ENCODE results near the gene THSD7A.

THSD7A gene

GRCh38 chr7:11412036-11412435, 420.0 kb downstream of the THSD7A start:
- DNase-seq (ENCODE audit: low read depth in 2 of 2) = no peak

- no peak for DNase-seq (ENCODE audit: low read depth in 2 of 2)
These were observed 421.0 kb downstream of the THSD7A start for GRCh38 chr7:11410656-11411644.

- DNase-seq (ENCODE audit: low read depth in 2 of 2) = no peak
These were observed 427.6 kb downstream of the THSD7A start for GRCh38 chr7:11404355-11404754.

GRCh38 chr7:11403781-11404180, 428.2 kb downstream of the THSD7A start:
- no peak for DNase-seq (ENCODE audit: low read depth in 2 of 2)

- DNase-seq (ENCODE audit: low read depth in 2 of 2) = no peak
These were observed 437.6 kb downstream of the THSD7A start for GRCh38 chr7:11394438-11394837.

GRCh38 chr7:11379641-11380040, 452.4 kb downstream of the THSD7A start:
- DNase-seq (ENCODE audit: low read depth in 2 of 2) = no peak

GRCh38 chr7:11376529-11376928, 455.5 kb downstream of the THSD7A start:
- DNase-seq (ENCODE audit: low read depth in 2 of 2) = no peak

- DNase-seq (ENCODE audit: low read depth in 2 of 2) = no peak
These were observed 457.4 kb downstream of the THSD7A start for GRCh38 chr7:11374629-11375028.

GRCh38 chr7:11373546-11374142, 458.4 kb downstream of the THSD7A start:
- DNase-seq (ENCODE audit: low read depth in 2 of 2) = no peak

GRCh38 chr7:11369696-11370095, 462.3 kb downstream of the THSD7A start:
- no peak for DNase-seq (ENCODE audit: low read depth in 2 of 2)

- no peak for DNase-seq (ENCODE audit: low read depth in 2 of 2)
These were observed 465.9 kb downstream of the THSD7A start for GRCh38 chr7:11366118-11366517.

GRCh38 chr7:11358637-11359036, 473.4 kb downstream of the THSD7A start:
- no peak for DNase-seq (ENCODE audit: low read depth in 2 of 2)

GRCh38 chr7:11355399-11356005, 476.5 kb downstream of the THSD7A start:
- no peak for DNase-seq (ENCODE audit: low read depth in 2 of 2)

GRCh38 chr7:11346302-11346701, 485.7 kb downstream of the THSD7A start:
- DNase-seq (ENCODE audit: low read depth in 2 of 2) = no peak

- no peak for DNase-seq (ENCODE audit: low read depth in 2 of 2)
These were observed 486.4 kb downstream of the THSD7A start for GRCh38 chr7:11345621-11346020.

- DNase-seq (ENCODE audit: low read depth in 2 of 2) = no peak
These were observed 488.1 kb downstream of the THSD7A start for GRCh38 chr7:11343818-11344413.

GRCh38 chr7:11343136-11343535, 488.9 kb downstream of the THSD7A start:
- no peak for DNase-seq (ENCODE audit: low read depth in 2 of 2)

GRCh38 chr7:11341285-11341944, 490.6 kb downstream of the THSD7A start:
- DNase-seq (ENCODE audit: low read depth in 2 of 2) = no peak

- DNase-seq (ENCODE audit: low read depth in 2 of 2) = no peak
These were observed 495.6 kb downstream of the THSD7A start for GRCh38 chr7:11336432-11336831.

GRCh38 chr7:11335947-11336346, 496.1 kb downstream of the THSD7A start:
- DNase-seq (ENCODE audit: low read depth in 2 of 2) = no peak

GRCh38 chr7:11332865-11333228, 499.2 kb downstream of the THSD7A start:
- no peak for DNase-seq (ENCODE audit: low read depth in 2 of 2)
